Left cardiac atrium (tissue), 4 donors: Measurements from ENCODE around the gene NOB1. TPM values are rescaled to one million over a fixed set of nuclear protein-coding genes. Genes with fewer than 3 reads are reported as not detected.

Experiments
- ATAC-seq, 2 donors: fragments of 200-7000 bp; cut with Tn5 transposase; one replicate each; pipeline ENCODE4 v1.9.1; 2020; ENCODE audit warnings: mild to moderate bottlenecking in 2 of 2, moderate library complexity in 2 of 2
- DNase-seq: peaks from one replicate; pipeline ENCODE4 v3.0.0-alpha.2; 2020
- intact Hi-C, 2 donors: fragments of 100-400 bp; cut with DNase I; formaldehyde crosslinking; loops; one replicate each; pipeline versions ENCODE4 v1.14.1 to v1.15.1; 2022 to 2023
- total RNA-seq, 2 donors: library from RNA; stranded (reverse); fragmentation: NEBNext Ultra II Directional; extraction: Animal tissue kit (Norgen Biotek cat#: 25700); gene quantifications; one replicate each; pipeline ENCODE4 v1.2.1, GENCODE V29; 2021
- donor health status: DM: no; HTN: yes; CAD: no.
- donor health status: DM: no; HTN: yes; CAD: no; lungs with severe emphysema.
- donor health status: DM: yes; HTN: yes; CAD: no.
- donor health status: Dilated cardiomyopathy.

NOB1 gene
- total RNA-seq, 2 donors from 2014 or later: 16.5 to 22.8 TPM

- no peak for ATAC-seq
Observed at GRCh38 chr16:69725480-69726312, 29.0 kb downstream of the NOB1 start.

GRCh38 chr16:69724981-69725479, 29.7 kb downstream of the NOB1 start:
- DNase-seq: no peak
- intact Hi-C loops: no loop called here
- no peak for ATAC-seq

More at GRCh38 chr16:69725480-69726312, 29.0 kb downstream of the NOB1 start:
- intact Hi-C loops: no loop called here
- DNase-seq: no peak

- intact Hi-C loops: no loop called here
- no peak for ATAC-seq
- no peak for DNase-seq
Observed at GRCh38 chr16:69724414-69724873, 30.3 kb downstream of the NOB1 start.

- ATAC-seq (no peak), DNase-seq (no peak)
- intact Hi-C loops: no loop called here
Observed at GRCh38 chr16:69721441-69721957, 33.2 kb downstream of the NOB1 start.

DNA sequence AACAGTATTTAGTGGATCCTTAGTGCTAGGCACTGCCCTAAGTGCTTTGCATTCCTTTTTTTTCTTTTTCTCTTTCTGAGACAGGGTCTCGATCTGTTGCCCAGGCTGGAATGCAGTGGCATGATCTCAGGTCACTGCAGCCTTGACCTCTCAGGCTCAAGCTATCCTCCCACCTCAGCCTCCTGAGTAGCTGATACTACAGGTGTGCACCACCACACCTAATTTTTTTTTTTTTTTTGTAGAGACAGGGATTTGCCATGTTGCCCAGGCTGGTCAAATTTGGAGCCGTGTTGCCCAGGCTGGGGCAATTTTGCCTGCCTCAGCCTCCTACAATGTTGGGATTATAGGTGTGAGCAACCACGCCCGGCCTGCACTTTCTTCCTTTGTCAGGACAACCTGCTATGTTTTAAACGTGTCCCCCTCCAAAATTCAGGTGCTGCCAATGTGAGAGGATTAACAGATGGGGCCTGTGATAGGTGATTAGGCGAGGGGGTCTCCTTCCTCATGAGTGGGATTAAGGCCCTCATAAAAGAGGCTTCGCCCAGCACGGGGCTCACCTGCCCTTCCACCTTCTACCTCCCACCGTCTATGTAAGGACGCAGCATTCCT, 33.8 kb downstream of the NOB1 start:
- intact Hi-C loops: no loop called here
- ATAC-seq (no peak), DNase-seq (no peak)

- ATAC-seq (no peak), DNase-seq (no peak)
- intact Hi-C loops: no loop called here
Observed at GRCh38 chr16:69718111-69718764, 36.5 kb downstream of the NOB1 start.

DNA sequence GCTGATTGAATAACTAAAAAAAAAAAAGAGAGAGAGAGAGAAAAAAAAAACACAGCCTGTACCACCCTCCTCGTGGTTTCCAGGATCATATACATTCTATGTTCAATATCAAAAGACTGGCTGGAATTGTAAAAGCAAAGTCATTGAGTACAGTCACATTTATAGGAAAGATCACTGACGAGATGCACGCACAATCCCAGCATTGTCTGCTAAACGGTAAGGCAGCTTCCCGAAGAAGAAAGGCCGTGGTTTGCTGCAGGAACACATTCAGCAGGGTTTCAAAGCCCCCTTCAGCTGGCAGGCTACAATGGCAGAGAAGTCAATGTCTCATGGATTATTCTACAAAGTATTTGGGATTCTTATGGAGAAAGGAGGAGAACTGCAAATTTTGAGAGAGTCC, 37.7 kb downstream of the NOB1 start:
- DNase-seq (no peak), ATAC-seq (no peak)
- intact Hi-C loops: no loop called here

DNA sequence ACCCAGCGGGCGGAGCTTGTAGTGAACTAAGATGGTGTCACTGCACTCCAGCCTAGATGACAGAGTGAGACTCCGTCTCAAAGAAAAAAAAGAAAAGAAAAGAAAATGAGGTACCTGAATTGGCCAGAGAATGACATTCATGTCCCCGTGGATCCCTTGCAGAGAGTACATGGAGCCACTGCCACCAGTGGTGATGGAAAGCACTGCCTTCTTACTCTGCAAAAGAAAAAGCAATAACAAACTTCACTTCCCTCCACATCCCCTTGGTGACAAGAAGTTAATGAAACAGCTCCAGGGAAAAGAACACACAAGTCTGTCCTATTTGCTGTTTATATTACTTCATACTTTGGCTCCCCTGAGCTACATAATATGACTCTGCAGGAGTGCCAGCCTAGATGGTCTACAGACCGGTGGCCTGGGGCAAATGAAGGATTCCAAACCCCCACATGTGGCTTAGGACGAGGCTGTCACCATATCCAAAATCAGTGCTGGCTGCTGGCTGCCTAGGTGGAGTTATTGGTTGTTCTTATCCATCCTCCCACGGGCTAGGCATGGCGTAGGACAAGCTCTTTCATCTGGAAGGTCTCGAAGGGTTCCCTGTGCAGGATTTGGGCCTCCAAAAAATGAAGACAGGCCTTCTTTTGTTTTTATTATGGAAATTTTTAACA, 41.7 kb downstream of the NOB1 start:
- ATAC-seq (no peak), DNase-seq (no peak)
- intact Hi-C loops: loop anchor here in 1 of 2 donors (5.0 kb wide), 1 partner anchor 39 kb away; the partner anchor contains the start of gene NOB1

GRCh38 chr16:69712277-69712676, 42.4 kb downstream of the NOB1 start:
- intact Hi-C loops: loop anchor here in 1 of 2 donors (5.0 kb wide), 1 partner anchor 40 kb away; the partner anchor contains the start of gene NOB1
- ATAC-seq: no peak
- DNase-seq: no peak

DNA sequence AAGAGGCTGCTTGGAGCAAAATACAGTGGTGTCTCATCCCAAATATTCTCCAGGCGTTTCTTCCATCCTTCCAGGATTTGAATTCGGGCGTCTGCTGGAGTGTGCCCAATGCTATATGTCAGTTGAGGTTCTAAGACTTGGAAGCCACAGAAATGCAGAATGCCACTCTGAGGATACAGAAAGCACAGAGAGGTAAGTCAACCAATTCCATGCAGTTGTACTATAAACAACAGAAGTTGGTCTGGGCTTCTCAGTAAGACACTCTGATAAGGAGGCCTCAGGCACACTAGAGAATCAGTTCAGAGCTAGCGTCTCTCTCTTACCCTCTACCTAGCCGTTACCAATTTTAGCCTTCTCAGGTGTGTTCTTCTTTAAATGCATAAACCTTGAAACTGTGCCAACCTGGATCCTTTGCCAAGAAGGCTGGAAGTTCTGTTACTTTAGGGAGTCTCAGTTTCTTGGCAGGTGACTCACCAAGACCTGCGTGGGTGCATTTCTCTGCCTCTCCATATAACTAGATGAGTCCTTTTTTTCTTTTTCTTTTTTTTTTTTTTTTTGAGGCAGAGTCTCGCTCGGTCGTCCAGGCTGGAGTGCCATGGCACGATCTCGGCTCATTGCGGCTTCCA, 43.5 kb downstream of the NOB1 start:
- intact Hi-C loops: loop anchor here (2.0 to 5.0 kb wide), 2 partner anchors 41 to 44 kb away; partner anchors contain the start of gene NOB1 (in 2 of the 2)
- no peak for DNase-seq
- peak; percentile 24 to 74 for ATAC-seq

GRCh38 chr16:69709456-69710084, 45.2 kb downstream of the NOB1 start:
- no peak for DNase-seq
- intact Hi-C loops: loop anchor here (2.0 to 5.0 kb wide), 2 partner anchors 43 to 45 kb away; partner anchors contain the start of gene NOB1 (in 2 of the 2)
- peak; percentile 47 to 69 for ATAC-seq

DNA sequence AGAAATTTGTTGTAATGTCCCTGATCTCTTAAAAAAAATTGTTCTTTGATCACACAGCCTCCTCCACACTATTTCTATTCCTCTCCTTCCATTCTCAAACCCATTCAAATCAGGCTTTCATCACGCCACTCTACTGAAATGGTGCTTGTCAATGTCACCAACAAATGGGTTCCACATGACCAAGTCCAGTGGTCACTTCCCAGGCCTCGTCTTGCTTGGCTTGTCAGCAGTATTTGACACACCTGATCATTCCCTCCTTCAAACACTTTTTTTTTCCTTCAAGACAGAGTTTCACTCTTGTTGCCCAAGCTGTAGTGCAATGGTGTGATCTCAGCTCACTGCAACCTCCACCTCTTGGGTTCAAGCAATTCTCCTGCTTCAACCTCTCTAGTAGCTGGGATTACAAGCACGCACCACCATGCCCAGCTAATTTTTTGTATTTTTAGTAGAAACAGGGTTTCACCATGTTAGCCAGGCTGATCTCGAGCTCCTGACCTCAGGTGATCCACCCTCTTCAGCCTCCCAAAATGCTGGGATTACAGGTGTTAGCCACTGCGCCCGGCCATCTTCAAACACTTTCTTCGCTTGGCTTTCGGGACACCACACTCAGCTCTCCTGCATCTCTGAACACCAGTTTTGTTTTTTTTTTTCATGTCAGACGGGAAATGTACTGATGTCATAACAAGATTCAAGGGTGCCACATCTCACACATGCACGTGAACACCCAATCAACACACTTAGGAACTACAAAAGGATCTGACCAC, 46.6 kb downstream of the NOB1 start:
- DNase-seq (no peak), ATAC-seq (no peak)
- intact Hi-C loops: no loop called here

- intact Hi-C loops: no loop called here
- ATAC-seq (no peak), DNase-seq (no peak)
Observed at GRCh38 chr16:69706975-69707340, 47.8 kb downstream of the NOB1 start.

- no peak for DNase-seq
- ATAC-seq: peak in 1 of 2 donors; percentile 29
- intact Hi-C loops: no loop called here
Observed at GRCh38 chr16:69706256-69706974, 48.3 kb downstream of the NOB1 start.

DNA sequence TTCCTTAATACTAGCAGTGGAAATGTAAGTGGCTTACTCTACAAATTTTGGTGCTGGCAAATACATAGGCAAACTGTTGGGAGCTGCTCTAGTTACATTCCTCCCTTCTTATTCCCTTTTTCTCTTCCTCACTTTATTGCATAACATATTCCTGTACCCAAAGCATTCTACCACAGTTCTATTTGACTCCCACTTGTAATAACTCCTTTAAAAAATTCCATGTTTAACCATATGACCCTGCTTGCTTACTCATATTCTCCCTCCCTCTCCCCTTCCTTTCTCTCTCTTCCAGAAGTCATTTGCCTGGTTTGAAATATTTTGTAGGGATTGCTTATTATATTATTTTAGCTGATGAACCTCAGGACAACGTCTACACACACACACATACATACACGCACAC, 51.1 kb downstream of the NOB1 start:
- peak in 1 of 2 donors; percentile 72 for ATAC-seq
- intact Hi-C loops: no loop called here
- no peak for DNase-seq

DNA sequence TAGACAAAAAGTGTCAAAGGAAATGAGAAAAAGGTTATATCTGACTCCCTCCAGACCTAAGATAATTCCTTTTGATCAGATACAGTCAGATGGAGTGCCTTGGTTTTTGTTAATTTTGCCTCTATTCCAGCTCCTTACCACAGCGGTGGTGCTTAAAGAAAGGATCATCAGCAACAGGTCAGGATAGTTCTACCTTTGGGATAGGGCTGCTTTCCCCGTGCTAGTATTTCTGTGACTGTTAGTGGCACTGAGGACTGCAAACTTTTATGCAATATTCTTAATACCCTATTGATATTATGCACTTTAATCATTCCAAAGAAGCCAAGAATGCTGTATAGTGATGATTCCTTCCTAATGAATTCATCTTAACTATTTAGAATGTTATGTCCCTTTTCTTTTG, 52.9 kb downstream of the NOB1 start:
- no peak for ATAC-seq
- DNase-seq: no peak
- intact Hi-C loops: no loop called here

GRCh38 chr16:69701452-69701851, 53.3 kb downstream of the NOB1 start:
- intact Hi-C loops: no loop called here
- ATAC-seq: no peak
- no peak for DNase-seq
